Endothelial cell (in vitro differentiated cells): ENCODE results near the gene CASD1. TPM values are rescaled to one million over a fixed set of nuclear protein-coding genes. Genes with fewer than 3 reads are reported as not detected.

Experiments
- DNase-seq: peaks from one replicate; pipeline ENCODE4 v3.0.0; 2021; ENCODE audit warnings: low spot score
- H3K27ac Mint-ChIP-seq: one replicate; pipeline ENCODE4 v1.8.0; 2021; ENCODE audit warnings: mixed read lengths, inconsistent platforms; ENCODE audit not compliant: unreplicated experiment
- H3K27me3 Mint-ChIP-seq: one replicate; pipeline ENCODE4 v1.8.0; 2021; ENCODE audit warnings: mild to moderate bottlenecking, moderate library complexity, mixed read lengths, inconsistent platforms; ENCODE audit not compliant: unreplicated experiment
- H3K36me3 Mint-ChIP-seq: one replicate; pipeline ENCODE4 v1.8.0; 2021; ENCODE audit warnings: mild to moderate bottlenecking, low read depth, mixed read lengths, inconsistent platforms; ENCODE audit not compliant: unreplicated experiment
- H3K4me1 Mint-ChIP-seq: one replicate; pipeline ENCODE4 v1.8.0; 2021; ENCODE audit warnings: mild to moderate bottlenecking, mixed read lengths, inconsistent platforms; ENCODE audit not compliant: unreplicated experiment
- H3K4me3 Mint-ChIP-seq: one replicate; pipeline ENCODE4 v1.8.0; 2021; ENCODE audit warnings: mild to moderate bottlenecking, mixed read lengths, inconsistent platforms; ENCODE audit not compliant: unreplicated experiment
- H3K9me3 Mint-ChIP-seq: one replicate; pipeline ENCODE4 v1.8.0; 2021; ENCODE audit warnings: mixed read lengths, inconsistent platforms; ENCODE audit not compliant: unreplicated experiment
- total RNA-seq: library from RNA; stranded (reverse); fragmentation: NEBNext Ultra II Directional; extraction: Animal tissue kit (Norgen Biotek cat#: 25700); gene quantifications from one replicate; pipeline ENCODE4 v1.2.1, GENCODE V29; 2021; ENCODE audit not compliant: unreplicated experiment
- TF ChIP-seq, protein P1 (sequence below): fragments of 200-600 bp; sonication (generic); IDR thresholded peaks from one replicate; pipeline ENCODE4 v1.5.0; 2021; ENCODE audit warnings: antibody characterized with exemption; ENCODE audit not compliant: unreplicated experiment

Gene CASD1
- total RNA-seq, 1 donor from 2014 or later: 28.8 TPM

DNA sequence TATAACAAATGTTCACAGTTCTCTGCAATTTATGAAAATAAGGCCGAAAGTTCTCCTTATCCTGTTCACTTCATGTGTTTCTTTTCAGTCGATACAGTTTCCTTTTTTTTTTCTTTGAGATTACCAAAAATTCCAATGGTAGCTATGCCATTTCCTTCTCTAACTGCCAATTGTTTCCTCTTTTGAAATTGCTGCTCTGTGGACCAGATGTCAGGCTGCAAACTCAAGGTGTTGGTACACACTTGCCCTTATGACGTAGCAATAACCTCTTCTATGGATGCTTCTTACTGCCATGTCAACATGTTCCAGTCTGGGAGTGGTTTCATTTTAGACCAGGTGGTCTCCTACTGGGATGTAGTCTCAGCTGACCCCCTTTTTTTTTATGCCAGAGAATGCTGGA is 52.9 kb downstream of the CASD1 start:
- H3K9me3 Mint-ChIP-seq: no peaks in the 10 kb centered on the region
- TF ChIP-seq, protein P1, sequence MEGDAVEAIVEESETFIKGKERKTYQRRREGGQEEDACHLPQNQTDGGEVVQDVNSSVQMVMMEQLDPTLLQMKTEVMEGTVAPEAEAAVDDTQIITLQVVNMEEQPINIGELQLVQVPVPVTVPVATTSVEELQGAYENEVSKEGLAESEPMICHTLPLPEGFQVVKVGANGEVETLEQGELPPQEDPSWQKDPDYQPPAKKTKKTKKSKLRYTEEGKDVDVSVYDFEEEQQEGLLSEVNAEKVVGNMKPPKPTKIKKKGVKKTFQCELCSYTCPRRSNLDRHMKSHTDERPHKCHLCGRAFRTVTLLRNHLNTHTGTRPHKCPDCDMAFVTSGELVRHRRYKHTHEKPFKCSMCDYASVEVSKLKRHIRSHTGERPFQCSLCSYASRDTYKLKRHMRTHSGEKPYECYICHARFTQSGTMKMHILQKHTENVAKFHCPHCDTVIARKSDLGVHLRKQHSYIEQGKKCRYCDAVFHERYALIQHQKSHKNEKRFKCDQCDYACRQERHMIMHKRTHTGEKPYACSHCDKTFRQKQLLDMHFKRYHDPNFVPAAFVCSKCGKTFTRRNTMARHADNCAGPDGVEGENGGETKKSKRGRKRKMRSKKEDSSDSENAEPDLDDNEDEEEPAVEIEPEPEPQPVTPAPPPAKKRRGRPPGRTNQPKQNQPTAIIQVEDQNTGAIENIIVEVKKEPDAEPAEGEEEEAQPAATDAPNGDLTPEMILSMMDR: no peak
- H3K4me1 Mint-ChIP-seq: peaks cover 12% of the 10 kb centered on the region
- H3K36me3 Mint-ChIP-seq: no peaks in the 10 kb centered on the region
- H3K27ac Mint-ChIP-seq: peak overlapping the region; percentile 86
- peak; percentile 5 for DNase-seq
- H3K4me3 Mint-ChIP-seq: no peak overlapping the region
- no peaks in the 10 kb centered on the region for H3K27me3 Mint-ChIP-seq

DNA sequence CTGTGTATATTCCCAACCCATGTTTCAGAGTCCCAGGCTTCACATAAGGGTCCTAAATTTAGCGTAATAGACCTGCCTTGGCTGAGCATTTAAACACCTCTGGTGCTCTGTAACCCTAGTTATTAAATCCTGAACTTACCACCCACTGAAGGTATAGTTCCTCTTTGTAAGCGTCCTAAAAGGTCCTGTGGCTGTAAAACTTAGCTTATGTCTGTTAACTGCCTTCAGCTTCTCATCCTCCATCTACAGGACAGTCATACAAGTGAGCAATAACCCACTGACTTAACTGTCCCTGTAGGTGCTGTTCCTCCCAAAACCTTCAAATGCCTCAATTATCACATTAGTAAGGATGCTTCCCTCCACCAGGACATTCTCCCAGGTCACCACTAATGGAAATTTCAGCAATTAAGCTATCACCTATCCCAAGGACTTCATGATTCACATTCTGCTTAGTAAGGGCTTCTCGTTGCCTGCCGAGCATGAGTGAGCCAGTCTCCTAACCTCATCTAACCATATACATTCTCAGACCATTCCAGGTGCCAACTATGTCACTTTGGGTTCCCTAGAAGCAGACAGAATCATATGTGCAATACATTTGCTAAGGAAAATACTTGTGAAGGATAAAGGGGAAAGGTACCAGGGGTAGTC is 55.8 kb downstream of the CASD1 start:
- no peaks in the 10 kb centered on the region for H3K27me3 Mint-ChIP-seq
- H3K4me3 Mint-ChIP-seq: no peak overlapping the region
- TF ChIP-seq, protein P1: no peak
- peaks cover 12% of the 10 kb centered on the region for H3K4me1 Mint-ChIP-seq
- no peak for DNase-seq
- no peaks in the 10 kb centered on the region for H3K36me3 Mint-ChIP-seq
- no peaks in the 10 kb centered on the region for H3K9me3 Mint-ChIP-seq
- H3K27ac Mint-ChIP-seq: peak overlapping the region; percentile 24

DNA sequence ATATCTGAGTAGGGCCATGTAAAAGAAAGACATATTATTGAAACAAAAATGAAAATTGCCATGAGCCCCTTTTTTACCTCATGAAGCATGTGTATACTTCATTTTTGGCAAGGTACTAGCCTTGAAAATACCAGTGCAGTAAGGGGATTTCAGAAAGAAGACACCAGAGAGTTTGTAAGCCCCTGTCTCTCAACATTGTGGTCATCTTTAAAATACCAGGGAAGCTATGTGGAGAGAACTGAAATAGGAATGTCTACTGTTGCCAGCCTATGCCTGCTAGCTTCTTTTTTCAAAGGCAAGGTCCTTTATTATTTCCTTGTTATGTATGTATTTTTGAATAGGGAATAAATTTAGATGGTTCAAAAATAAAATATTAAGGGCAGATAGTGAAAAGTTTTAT is 57.8 kb downstream of the CASD1 start:
- H3K4me3 Mint-ChIP-seq: no peak overlapping the region
- H3K27ac Mint-ChIP-seq: no peak overlapping the region
- H3K27me3 Mint-ChIP-seq: peaks cover 2% of the 10 kb centered on the region
- TF ChIP-seq, protein P1: no peak
- H3K9me3 Mint-ChIP-seq: no peaks in the 10 kb centered on the region
- DNase-seq: no peak
- peaks cover 6% of the 10 kb centered on the region for H3K36me3 Mint-ChIP-seq
- peaks cover 3% of the 10 kb centered on the region for H3K4me1 Mint-ChIP-seq

DNA sequence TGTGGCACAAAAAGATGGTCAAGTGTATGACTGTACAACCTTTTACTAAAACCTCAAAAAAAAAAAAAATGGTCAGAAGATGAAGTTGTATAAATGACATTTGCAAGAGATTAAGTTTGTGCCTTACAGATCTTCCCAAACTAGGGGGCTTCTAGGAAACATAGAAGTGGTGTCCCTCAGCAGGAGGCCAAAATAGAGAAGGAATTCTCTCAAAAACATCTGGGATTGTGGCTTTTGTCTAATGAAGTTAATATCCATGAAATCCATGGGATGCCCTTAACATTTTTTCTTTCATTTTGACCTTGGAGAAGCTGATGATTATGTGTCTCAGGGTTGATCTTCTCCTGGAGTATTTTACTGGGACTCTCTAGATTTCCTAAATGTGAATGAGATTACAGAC is 62.2 kb downstream of the CASD1 start:
- H3K27me3 Mint-ChIP-seq: peaks cover 5% of the 10 kb centered on the region
- peaks cover 5% of the 10 kb centered on the region for H3K9me3 Mint-ChIP-seq
- no peak for DNase-seq
- H3K36me3 Mint-ChIP-seq: peaks cover 34% of the 10 kb centered on the region
- H3K4me1 Mint-ChIP-seq: no peaks in the 10 kb centered on the region
- TF ChIP-seq, protein P1: no peak
- no peak overlapping the region for H3K4me3 Mint-ChIP-seq
- no peak overlapping the region for H3K27ac Mint-ChIP-seq

DNA sequence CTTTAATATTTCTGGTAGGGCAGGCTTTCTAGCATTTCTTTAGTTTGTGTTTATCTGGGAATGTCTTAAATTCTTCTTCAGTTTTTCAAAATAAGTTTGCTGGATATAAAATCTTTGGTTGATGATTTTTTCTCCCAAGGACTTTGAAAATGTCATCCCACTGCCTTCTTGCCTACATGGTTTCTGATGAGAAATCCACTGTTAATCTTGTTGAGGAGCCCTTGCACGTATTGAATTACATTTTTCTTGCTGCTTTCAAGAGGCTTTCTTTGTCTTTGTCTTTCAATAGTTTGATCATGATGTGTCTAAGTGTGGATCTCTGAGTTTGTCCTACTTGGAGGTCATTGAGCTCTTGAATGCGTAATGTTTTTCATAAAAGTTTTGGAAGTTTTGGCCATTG is 66.0 kb downstream of the CASD1 start:
- TF ChIP-seq, protein P1: no peak
- peaks cover 34% of the 10 kb centered on the region for H3K36me3 Mint-ChIP-seq
- H3K27me3 Mint-ChIP-seq: peaks cover 5% of the 10 kb centered on the region
- no peak overlapping the region for H3K27ac Mint-ChIP-seq
- no peaks in the 10 kb centered on the region for H3K4me1 Mint-ChIP-seq
- H3K4me3 Mint-ChIP-seq: no peak overlapping the region
- no peak for DNase-seq
- H3K9me3 Mint-ChIP-seq: peaks cover 5% of the 10 kb centered on the region
